GM06990 (cell line): ENCODE measurements around the gene ASIC5.

Experiments used
- DNase-seq: peaks from one replicate; pipeline ENCODE4 v3.0.0-alpha.2; 2011; ENCODE audit not compliant: insufficient read length; ENCODE audit errors: extremely low read depth
- H3K27me3 ChIP-seq: replicated peaks from 2 replicates; pipeline ENCODE4 v1.6.0; 2011; ENCODE audit warnings: low read length; ENCODE audit not compliant: control insufficient read depth, insufficient read depth
- H3K36me3 ChIP-seq: 2 replicates; pipeline ENCODE4 v1.5.1; 2011; ENCODE audit warnings: low read length; ENCODE audit not compliant: control insufficient read depth, insufficient read depth
- H3K4me3 ChIP-seq: replicated peaks from 2 replicates; pipeline ENCODE4 v1.5.1; 2011; ENCODE audit warnings: low read depth, mild to moderate bottlenecking, control low read depth, low read length
- TF ChIP-seq, protein P1 (sequence below): IDR thresholded peaks from 2 replicates; pipeline ENCODE4 v1.5.1; 2011; ENCODE audit warnings: low read length, control low read depth, mild to moderate bottlenecking, inconsistent platforms; ENCODE audit not compliant: insufficient read depth, poor library complexity, severe bottlenecking

Gene ASIC5

DNA sequence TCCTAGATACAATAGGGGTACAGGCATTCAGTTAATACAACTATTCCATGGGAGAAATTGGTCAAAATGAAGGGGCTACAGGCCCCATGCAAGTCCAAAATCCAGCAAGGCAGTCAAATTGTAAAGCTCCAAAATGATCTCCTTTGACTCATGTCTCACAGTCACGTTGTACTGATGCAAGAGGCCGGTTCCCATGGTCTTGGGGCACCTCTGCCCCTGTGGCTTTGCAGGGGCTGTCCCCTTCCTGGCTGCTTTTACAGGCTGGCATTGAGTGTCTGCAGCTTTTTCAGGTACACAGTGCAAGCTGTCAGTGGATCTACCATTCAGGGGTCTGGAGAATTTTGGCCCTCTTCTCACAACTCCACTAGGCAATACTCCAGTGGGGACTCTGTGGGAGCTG lies 12.5 kb upstream of the ASIC5 start:
- TF ChIP-seq, protein P1, sequence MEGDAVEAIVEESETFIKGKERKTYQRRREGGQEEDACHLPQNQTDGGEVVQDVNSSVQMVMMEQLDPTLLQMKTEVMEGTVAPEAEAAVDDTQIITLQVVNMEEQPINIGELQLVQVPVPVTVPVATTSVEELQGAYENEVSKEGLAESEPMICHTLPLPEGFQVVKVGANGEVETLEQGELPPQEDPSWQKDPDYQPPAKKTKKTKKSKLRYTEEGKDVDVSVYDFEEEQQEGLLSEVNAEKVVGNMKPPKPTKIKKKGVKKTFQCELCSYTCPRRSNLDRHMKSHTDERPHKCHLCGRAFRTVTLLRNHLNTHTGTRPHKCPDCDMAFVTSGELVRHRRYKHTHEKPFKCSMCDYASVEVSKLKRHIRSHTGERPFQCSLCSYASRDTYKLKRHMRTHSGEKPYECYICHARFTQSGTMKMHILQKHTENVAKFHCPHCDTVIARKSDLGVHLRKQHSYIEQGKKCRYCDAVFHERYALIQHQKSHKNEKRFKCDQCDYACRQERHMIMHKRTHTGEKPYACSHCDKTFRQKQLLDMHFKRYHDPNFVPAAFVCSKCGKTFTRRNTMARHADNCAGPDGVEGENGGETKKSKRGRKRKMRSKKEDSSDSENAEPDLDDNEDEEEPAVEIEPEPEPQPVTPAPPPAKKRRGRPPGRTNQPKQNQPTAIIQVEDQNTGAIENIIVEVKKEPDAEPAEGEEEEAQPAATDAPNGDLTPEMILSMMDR: no peak
- no peak for DNase-seq
- H3K36me3 ChIP-seq: no peaks in the 10 kb centered on the region
- H3K27me3 ChIP-seq: no peaks in the 10 kb centered on the region
- no peak overlapping the region for H3K4me3 ChIP-seq

DNA sequence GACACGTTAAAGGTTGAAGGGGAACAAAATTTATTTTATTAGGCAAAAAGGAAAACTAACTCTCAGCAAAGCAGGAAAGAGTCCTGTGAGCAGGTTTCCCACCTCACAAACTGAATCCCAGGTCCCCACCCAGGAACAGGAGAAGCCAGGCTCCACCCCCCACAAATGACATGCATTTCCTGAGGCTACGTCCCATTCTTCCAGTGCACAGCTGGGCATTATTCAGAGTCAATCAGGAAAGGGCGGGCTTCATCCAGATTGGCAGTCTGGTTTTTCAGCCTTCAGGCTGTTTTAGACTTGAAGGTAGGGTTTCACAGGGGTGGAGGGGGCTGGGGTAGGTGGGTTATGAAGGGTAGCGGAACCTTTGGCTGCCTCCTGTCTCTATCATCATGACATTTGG lies 11.9 kb upstream of the ASIC5 start:
- no peak for DNase-seq
- Histone ChIP-seq H3K27me3 (no peaks in the 10 kb centered on the region), H3K36me3 (no peaks in the 10 kb centered on the region), H3K4me3 (no peak overlapping the region)
- TF ChIP-seq, protein P1: no peak

DNA sequence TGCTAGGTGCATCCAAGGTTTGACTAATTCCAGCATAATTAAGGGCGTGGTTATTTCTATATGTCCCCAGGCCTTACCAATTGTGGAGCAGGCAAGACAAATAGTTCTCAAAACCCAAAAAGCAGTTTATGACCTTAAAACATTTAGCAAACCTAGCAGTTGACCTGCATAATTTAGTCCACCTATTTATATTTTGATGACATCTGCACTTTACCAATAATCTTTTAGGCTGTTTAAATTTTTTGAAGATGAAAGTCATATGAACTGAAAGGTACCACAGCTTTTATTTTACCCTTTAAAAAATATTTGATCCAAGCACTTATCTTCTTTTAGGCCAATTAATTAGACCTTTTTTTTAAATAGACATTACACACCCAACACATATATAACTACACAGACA lies 9.8 kb upstream of the ASIC5 start:
- Histone ChIP-seq H3K27me3 (no peaks in the 10 kb centered on the region), H3K4me3 (no peak overlapping the region), H3K36me3 (no peaks in the 10 kb centered on the region)
- TF ChIP-seq, protein P1: no peak
- DNase-seq: no peak

DNA sequence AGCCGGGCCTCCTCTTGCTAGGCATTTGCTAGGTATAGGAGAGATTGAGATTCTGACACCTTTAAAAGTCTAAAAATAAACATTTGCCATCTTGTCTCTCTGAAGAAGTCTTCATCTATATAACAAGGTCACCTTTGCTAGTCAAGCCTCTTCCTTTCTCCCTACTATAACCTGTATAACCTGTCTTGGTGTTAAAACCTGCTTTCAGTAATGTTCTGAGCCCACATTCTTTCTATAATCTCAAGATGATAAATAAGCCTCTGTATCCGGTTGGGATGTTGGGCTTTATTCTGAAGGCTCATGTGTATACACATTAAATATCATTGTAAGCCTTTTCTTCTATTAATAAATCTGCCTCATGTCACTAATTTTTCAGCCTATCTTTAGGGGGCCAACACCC lies 10.2 kb downstream of the ASIC5 start:
- Histone ChIP-seq H3K27me3 (no peaks in the 10 kb centered on the region), H3K36me3 (no peaks in the 10 kb centered on the region), H3K4me3 (no peak overlapping the region)
- TF ChIP-seq, protein P1: no peak
- DNase-seq: no peak

DNA sequence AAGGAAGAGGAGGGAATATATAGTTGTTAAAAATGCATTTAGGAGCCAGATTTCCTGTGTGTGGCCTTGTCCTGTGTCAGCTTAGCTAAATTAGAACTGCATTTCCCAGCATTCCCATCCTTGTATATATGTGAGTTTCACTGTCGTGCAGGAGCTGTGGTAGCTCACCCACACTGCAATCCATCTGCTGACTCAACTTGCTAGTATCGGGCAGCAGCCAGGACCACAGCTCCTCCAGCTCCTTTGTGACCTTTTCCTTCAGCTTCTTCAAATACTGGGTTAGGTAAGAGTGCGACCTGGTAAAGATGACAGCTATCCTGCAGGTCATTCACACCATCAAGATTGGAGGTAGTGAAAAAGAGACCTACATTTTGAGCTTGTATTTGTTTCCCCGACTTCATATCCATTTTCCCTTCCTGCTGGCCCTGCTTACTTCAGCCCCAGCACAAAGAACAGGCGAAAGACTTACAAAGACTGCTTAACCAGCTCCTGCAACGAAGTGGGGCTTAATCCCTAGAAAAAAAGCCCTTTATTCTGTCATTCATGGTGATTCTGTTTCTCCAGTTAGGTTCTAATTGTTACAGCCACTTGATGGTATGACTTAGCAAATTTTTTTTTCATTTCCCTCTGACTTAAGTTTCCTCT lies 11.4 kb downstream of the ASIC5 start:
- TF ChIP-seq, protein P1: no peak
- no peak for DNase-seq
- no peak overlapping the region for H3K4me3 ChIP-seq

DNA sequence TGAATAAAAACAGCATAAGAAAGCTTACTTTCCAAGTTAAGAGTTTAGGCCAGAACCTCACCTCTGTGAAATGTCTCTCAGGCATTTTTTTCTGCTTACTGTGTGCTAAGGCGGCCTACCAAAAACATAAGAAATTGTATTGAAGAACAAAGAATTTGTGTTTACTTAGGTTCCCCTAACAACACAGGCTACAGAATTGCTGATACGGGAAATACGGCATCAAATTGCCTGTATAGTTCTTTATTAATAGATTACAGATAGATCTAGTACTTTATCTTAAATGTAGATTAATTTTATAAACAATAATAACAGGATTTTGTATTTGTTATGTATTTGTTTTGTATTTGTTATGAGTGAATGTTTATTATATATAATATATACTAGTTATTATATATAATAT lies 12.9 kb downstream of the ASIC5 start:
- Histone ChIP-seq H3K4me3 (no peak overlapping the region), H3K27me3 (no peaks in the 10 kb centered on the region), H3K36me3 (no peaks in the 10 kb centered on the region)
- no peak for DNase-seq
- TF ChIP-seq, protein P1: no peak

More for the DNA sequence above, 11.4 kb downstream of the ASIC5 start:
- Histone ChIP-seq H3K27me3 (no peaks in the 10 kb centered on the region), H3K36me3 (no peaks in the 10 kb centered on the region)
